GM12878 (cell line): ENCODE results near the gene LCA5.

Experiments
- ATF7 ChIP-seq: fragments of 450-650 bp; IDR thresholded peaks from 2 replicates; pipeline ENCODE4 v1.6.1; 2016; ENCODE audit warnings: low read depth, mild to moderate bottlenecking
- CTCF ChIP-seq, 3 experiments: IDR thresholded peaks in 2 of 3; conservative IDR thresholded peaks in 1 of 3; 2 replicates each; pipeline ENCODE4 v1.5.1; 2011; ENCODE audit warnings: low read depth in 3 of 3, low read length in 3 of 3, mild to moderate bottlenecking in 3 of 3, control low read depth in 2 of 3, moderate library complexity in 2 of 3, inconsistent platforms in 1 of 3, mixed read lengths in 1 of 3; ENCODE audit not compliant: control insufficient read depth in 2 of 3, insufficient read depth in 1 of 3; ENCODE audit errors: extremely low read depth in 1 of 3
- POLR2AphosphoS5 ChIP-seq: IDR thresholded peaks from 2 replicates; pipeline ENCODE4 v1.6.1; 2011; ENCODE audit warnings: mild to moderate bottlenecking, low read length, inconsistent platforms
- SIN3A ChIP-seq: IDR thresholded peaks from 2 replicates; pipeline ENCODE4 v1.6.1; 2012; ENCODE audit warnings: low read depth, low read length, improper control_type of control experiment
- SIX5 ChIP-seq: IDR thresholded peaks from 2 replicates; pipeline ENCODE4 v1.6.1; 2011; ENCODE audit warnings: mild to moderate bottlenecking, low read depth, low read length, moderate library complexity; ENCODE audit not compliant: severe bottlenecking
- TCF7 ChIP-seq: IDR thresholded peaks from 2 replicates; pipeline ENCODE4 v1.6.1; 2014; ENCODE audit warnings: antibody characterized with exemption, borderline replicate concordance

- no peak for TF ChIP-seq SIX5
- no peak for TF ChIP-seq POLR2AphosphoS5
- TF ChIP-seq SIN3A = no peak
- TF ChIP-seq ATF7 = no peak
- TF ChIP-seq TCF7 = no peak
- no peak for TF ChIP-seq CTCF (IDR thresholded peaks at IDR 0.05 in 2 of 3, conservative IDR thresholded peaks at IDR 0.05 in 1 of 3; ENCODE audit: control insufficient read depth in 2 of 3, extremely low read depth in 1 of 3, insufficient read depth in 1 of 3, low read depth in 3 of 3, low read length in 3 of 3)
Observed at GRCh38 chr6:79455446-79455845, 81.8 kb downstream of the LCA5 start.
